Psoas muscle (tissue), 8 donors: ENCODE data around the gene CTIF. TPM values are rescaled to one million over a fixed set of nuclear protein-coding genes. Genes with fewer than 3 reads are reported as not detected.

Experiments used
- ATAC-seq, 4 donors: fragments of 200-7000 bp; cut with Tn5 transposase; one replicate each; pipeline ENCODE4 v1.9.1; 2020; ENCODE audit warnings: moderate library complexity in 3 of 4, mild to moderate bottlenecking in 2 of 4
- DNase-seq, 2 donors: peaks; one replicate each; pipeline ENCODE4 v3.0.0-alpha.2; 2020
- H3K27ac ChIP-seq: fragments of 200-600 bp; one replicate; pipeline ENCODE4 v1.8.0; 2022
- H3K27me3 ChIP-seq, 3 donors: fragments of 200-600 bp in 1 of 3; one replicate each; pipeline versions ENCODE4 v1.6.1 to v1.8.0; 2013 to 2022; ENCODE audit warnings: low read length in 2 of 3, mild to moderate bottlenecking in 2 of 3, moderate library complexity in 1 of 3; ENCODE audit not compliant: insufficient read depth in 3 of 3
- H3K36me3 ChIP-seq, 2 donors: fragments of 200-600 bp in 1 of 2; one replicate each; pipeline versions ENCODE4 v1.6.1 to v1.8.0; 2013 to 2022; ENCODE audit warnings: low read depth in 1 of 2, mild to moderate bottlenecking in 1 of 2, moderate library complexity in 1 of 2; ENCODE audit not compliant: insufficient read depth in 1 of 2
- H3K4me1 ChIP-seq: fragments of 200-600 bp; one replicate; pipeline ENCODE4 v1.8.0; 2022
- H3K4me3 ChIP-seq: fragments of 200-600 bp; one replicate; pipeline ENCODE4 v1.8.0; 2022; ENCODE audit warnings: mild to moderate bottlenecking
- H3K9me3 ChIP-seq: fragments of 200-600 bp; one replicate; pipeline ENCODE4 v1.8.0; 2022
- WGBS, 3 donors: extraction: QIAGEN DNeasy Blood & Tissue Kit; methylation state at CpG; one replicate each; pipeline versions ENCODE4 v1.1.6 to v1.1.7; 2013; 5-methylcytosine and 5-hydroxymethylcytosine counted together
- intact Hi-C, 2 donors: fragments of 100-400 bp; cut with DNase I; formaldehyde crosslinking; loops; one replicate each; pipeline versions ENCODE4 v1.11.0 to v1.14.2; 2022
- polyA plus RNA-seq, 3 donors: library from polyadenylated mRNA; stranded (reverse); fragments of 200-250 nt; gene quantifications; one replicate each; pipeline ENCODE4 v1.2.3, GENCODE V29; 2013
- total RNA-seq, 4 donors: library from RNA; stranded (reverse); fragmentation: NEBNext Ultra II Directional in 2 of 4; extraction: Animal tissue kit (Norgen Biotek cat#: 25700) in 2 of 4; gene quantifications; one replicate each; pipeline versions ENCODE4 v1.2.1 to v1.2.4, GENCODE V29; 2021 to 2023
- TF ChIP-seq, protein P1 (sequence below): fragments of 200-600 bp; IDR thresholded peaks from one replicate; pipeline ENCODE4 v1.8.0; 2022; ENCODE audit warnings: antibody characterized with exemption
- donor health status: healthy with polysubstance abuse.
- donor health status: DM: no; HTN: no; CAD: no; lungs with moderate emphysema.
- donor health status: Bipolar disorder and iron deficiency.
- donor health status: healthy.
- donor health status: DM: yes; HTN: yes; CAD: no.
- donor health status: DM: no; HTN: no; CAD: no.
- donor health status: DM: no; HTN: no; CAD: no.
- donor health status: DM: yes; HTN: yes; CAD: no.

Gene CTIF
- total and polyA plus RNA-seq, 7 donors, result 11.3 to 40.5 (median 26.9) TPM

DNA sequence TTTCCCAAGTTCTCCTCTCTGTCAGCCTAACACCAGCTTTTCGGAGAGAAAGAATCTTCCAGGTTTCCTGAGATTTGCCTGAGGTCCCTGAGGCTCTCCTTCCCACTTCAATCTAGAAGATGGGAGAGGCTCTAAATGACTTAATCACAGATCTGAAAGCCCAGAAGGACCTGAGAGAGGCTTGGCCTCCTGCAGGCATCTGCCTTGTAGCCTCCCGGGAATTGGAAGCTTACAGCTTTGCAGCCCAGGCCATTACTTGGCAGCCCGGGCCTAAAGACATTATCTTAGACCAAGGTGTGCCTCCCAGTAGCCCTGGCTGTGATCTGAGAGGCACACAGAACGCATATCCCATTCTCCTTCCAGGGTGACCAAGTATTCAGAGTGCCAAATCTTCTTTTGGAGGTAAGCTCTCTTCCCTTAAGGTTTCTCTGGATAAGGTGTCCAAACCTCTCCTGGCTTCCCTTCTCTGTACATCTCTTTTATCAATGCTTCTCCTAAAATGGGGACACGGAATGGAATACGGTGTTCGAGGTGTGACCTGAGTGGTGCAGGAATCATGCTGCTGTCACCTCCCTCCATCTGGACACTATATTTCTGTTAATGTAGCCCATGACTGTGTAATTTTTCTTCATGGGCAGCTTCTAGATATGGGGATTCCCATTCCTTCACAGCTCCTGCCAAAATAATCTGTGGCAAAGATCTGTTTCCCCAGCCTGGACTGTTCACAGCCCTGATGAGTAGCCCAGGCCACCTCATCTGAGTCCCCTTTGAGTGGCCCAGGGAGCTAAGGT, 16.0 kb downstream of the CTIF start:
- no peak for ATAC-seq
- TF ChIP-seq, protein P1, sequence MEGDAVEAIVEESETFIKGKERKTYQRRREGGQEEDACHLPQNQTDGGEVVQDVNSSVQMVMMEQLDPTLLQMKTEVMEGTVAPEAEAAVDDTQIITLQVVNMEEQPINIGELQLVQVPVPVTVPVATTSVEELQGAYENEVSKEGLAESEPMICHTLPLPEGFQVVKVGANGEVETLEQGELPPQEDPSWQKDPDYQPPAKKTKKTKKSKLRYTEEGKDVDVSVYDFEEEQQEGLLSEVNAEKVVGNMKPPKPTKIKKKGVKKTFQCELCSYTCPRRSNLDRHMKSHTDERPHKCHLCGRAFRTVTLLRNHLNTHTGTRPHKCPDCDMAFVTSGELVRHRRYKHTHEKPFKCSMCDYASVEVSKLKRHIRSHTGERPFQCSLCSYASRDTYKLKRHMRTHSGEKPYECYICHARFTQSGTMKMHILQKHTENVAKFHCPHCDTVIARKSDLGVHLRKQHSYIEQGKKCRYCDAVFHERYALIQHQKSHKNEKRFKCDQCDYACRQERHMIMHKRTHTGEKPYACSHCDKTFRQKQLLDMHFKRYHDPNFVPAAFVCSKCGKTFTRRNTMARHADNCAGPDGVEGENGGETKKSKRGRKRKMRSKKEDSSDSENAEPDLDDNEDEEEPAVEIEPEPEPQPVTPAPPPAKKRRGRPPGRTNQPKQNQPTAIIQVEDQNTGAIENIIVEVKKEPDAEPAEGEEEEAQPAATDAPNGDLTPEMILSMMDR, result no peak
- WGBS, 3 donors, result 74 to 94% (median 88%) methylated on average over 7 of the region's 7 CpGs
- no peaks in the 10 kb centered on the region for H3K4me1 ChIP-seq
- no peaks in the 10 kb centered on the region for H3K27me3 ChIP-seq
- peaks cover 5% of the 10 kb centered on the region for H3K9me3 ChIP-seq
- peaks cover 0 to 5% of the 10 kb centered on the region in 2 donors for H3K36me3 ChIP-seq
- H3K4me3 ChIP-seq, result no peak overlapping the region
- intact Hi-C loops, result no loop called here
- DNase-seq, result no peak
- no peak overlapping the region for H3K27ac ChIP-seq

DNA sequence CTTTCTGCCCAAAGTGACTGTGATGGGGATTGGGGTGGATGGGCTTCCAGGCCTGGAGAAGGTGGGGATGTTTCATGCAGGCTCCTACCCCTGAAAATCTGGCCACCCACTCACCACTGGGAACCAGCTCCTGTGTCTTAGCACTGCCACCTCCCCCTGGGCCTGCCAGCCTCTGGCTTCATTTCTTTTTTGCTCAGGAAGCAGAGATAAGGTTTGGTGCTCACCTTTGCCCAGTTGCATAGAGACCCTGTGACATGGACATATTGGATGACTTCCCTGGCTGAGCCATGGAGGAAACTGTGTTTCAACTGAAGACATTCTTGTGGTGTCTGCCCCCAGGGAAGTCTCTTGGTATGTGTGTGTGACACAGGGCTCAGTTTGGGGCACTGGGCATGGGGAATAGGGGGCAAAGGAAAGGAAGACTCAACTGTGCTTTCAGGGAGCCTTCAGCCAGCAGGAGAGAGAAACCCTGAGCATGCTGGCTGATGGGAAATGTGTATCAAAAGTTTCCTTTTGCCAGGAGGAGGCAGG, 16.7 kb downstream of the CTIF start:
- no peak overlapping the region for H3K4me3 ChIP-seq
- no peak for ATAC-seq
- no peaks in the 10 kb centered on the region for H3K27me3 ChIP-seq
- TF ChIP-seq, protein P1, result no peak
- H3K36me3 ChIP-seq, result peaks cover 0 to 5% of the 10 kb centered on the region in 2 donors
- peaks cover 5% of the 10 kb centered on the region for H3K9me3 ChIP-seq
- DNase-seq, result no peak
- H3K27ac ChIP-seq, result no peak overlapping the region
- H3K4me1 ChIP-seq, result no peaks in the 10 kb centered on the region
- intact Hi-C loops, result no loop called here

DNA sequence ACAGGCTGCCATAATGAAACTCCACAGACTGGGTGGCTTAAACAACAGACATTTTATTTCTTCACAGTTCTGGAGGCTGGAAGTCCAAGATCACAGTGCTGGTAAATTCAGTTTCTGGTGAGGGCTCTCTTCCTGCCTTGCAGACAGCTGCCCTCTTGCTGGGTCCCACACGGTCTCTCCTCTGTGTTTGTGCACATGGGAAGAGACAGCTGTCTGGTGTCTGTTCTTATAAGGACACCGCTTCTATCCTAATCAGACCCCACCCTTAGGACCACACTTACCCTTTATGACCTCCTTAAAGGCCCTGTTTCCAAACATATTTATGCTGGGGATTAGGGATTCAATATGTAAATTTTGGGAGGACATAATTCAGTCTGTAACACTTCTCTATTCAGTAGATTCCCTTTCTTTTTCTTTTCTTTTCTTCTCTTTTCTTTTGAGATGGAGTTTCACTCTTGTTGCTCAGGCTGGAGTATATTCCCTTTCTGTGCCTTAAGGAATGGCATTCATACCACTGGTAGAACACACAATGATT, 18.9 kb downstream of the CTIF start:
- H3K27ac ChIP-seq, result no peak overlapping the region
- DNase-seq, result no peak
- H3K36me3 ChIP-seq, result peaks cover 0 to 5% of the 10 kb centered on the region in 2 donors
- no peak overlapping the region for H3K4me3 ChIP-seq
- no peak for ATAC-seq
- peaks cover 3% of the 10 kb centered on the region for H3K4me1 ChIP-seq
- H3K9me3 ChIP-seq, result peaks cover 5% of the 10 kb centered on the region
- TF ChIP-seq, protein P1, result no peak
- no peaks in the 10 kb centered on the region for H3K27me3 ChIP-seq
- intact Hi-C loops, result no loop called here
- WGBS, 3 donors, result 85 to 100% (median 89%) methylated on average over 2 of the region's 2 CpGs

DNA sequence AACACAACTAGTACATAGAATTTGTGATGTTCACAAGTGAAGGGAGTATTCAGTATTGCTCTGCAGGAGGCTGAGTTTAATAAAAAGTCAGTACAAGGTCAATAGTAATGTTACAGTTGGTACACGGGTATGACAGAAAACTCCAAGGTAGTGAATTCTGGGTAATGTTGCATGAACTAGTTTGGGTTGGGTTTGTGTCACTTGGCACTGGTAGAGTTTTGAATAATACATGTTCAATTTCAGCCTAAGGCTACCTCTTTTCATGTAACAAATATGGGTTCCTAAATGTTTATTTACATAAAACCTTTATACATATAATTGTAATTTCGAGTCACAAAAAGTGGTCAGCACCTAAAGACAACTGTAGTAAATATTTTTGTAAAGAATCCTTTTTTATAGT, 19.4 kb downstream of the CTIF start:
- Histone ChIP-seq H3K4me1 (peaks cover 8% of the 10 kb centered on the region), H3K27me3 (no peaks in the 10 kb centered on the region), H3K4me3 (no peak overlapping the region), H3K36me3 (peaks cover 0 to 5% of the 10 kb centered on the region in 2 donors), H3K9me3 (peaks cover 5% of the 10 kb centered on the region), H3K27ac (no peak overlapping the region)
- 72 to 81% (median 73%) methylated on average over 2 of the region's 2 CpGs for WGBS, 3 donors
- DNase-seq, result no peak
- intact Hi-C loops, result no loop called here
- ATAC-seq, result no peak
- TF ChIP-seq, protein P1, result no peak
